KMS-11 (cell line): ENCODE measurements around the gene CLDN5.

Experiments used
- H2AFZ ChIP-seq: fragments of 200-600 bp; sonication (generic); 2 replicates; pipeline ENCODE4 v1.6.1; 2016; ENCODE audit warnings: antibody characterized with exemption, mixed run types, low read depth
- H3K27ac ChIP-seq: fragments of 200-600 bp; sonication (generic); 2 replicates; pipeline ENCODE4 v1.6.1; 2016; ENCODE audit warnings: mild to moderate bottlenecking, mixed run types
- H3K27me3 ChIP-seq: fragments of 200-600 bp; sonication (generic); 2 replicates; pipeline ENCODE4 v1.6.1; 2017; ENCODE audit warnings: mild to moderate bottlenecking, low read depth, mixed run types, moderate library complexity; ENCODE audit not compliant: insufficient read depth
- H3K36me3 ChIP-seq: fragments of 200-600 bp; sonication (generic); 2 replicates; pipeline ENCODE4 v1.6.1; 2017; ENCODE audit warnings: mild to moderate bottlenecking, mixed run types; ENCODE audit not compliant: insufficient read depth
- H3K4me1 ChIP-seq: fragments of 200-600 bp; sonication (generic); 2 replicates; pipeline ENCODE4 v1.6.1; 2016; ENCODE audit warnings: mild to moderate bottlenecking, low read depth, mixed run types; ENCODE audit not compliant: poor library complexity, severe bottlenecking
- H3K4me2 ChIP-seq: fragments of 200-600 bp; sonication (generic); 2 replicates; pipeline ENCODE4 v1.7.0; 2016; ENCODE audit warnings: mild to moderate bottlenecking, mixed run types
- H3K4me3 ChIP-seq: fragments of 200-600 bp; sonication (generic); IDR thresholded peaks from 2 replicates; pipeline ENCODE4 v1.6.1; 2017; ENCODE audit warnings: low read depth, low read length, mixed read lengths; ENCODE audit not compliant: insufficient read depth
- H3K79me2 ChIP-seq: fragments of 200-600 bp; sonication (generic); 2 replicates; pipeline ENCODE4 v1.6.1; 2016; ENCODE audit warnings: low read depth, mixed run types; ENCODE audit not compliant: insufficient read depth
- H3K9ac ChIP-seq: fragments of 200-600 bp; sonication (generic); 2 replicates; pipeline ENCODE4 v1.6.1; 2016; ENCODE audit warnings: mild to moderate bottlenecking, mixed run types
- H4K20me1 ChIP-seq: fragments of 200-600 bp; sonication (generic); 2 replicates; pipeline ENCODE4 v1.6.1; 2016; ENCODE audit warnings: mild to moderate bottlenecking, mixed run types; ENCODE audit not compliant: insufficient read depth
- CTCF ChIP-seq: fragments of 200-600 bp; sonication (generic); conservative IDR thresholded peaks from 2 replicates; pipeline ENCODE4 v1.6.1; 2017; ENCODE audit warnings: low read depth, mild to moderate bottlenecking, antibody characterized with exemption, low read length, moderate library complexity, mixed read lengths

The CLDN5 gene

GRCh38 chr22:19480173-19480568, 44.0 kb downstream of the CLDN5 start:
- no peak for TF ChIP-seq CTCF
- peak overlapping the region; percentile 77 for H3K4me2 ChIP-seq
- no peak overlapping the region for H3K4me3 ChIP-seq
- H3K27me3 ChIP-seq: no peaks in the 10 kb centered on the region
- H3K36me3 ChIP-seq: 0 out of 2 replicates have a peak, but pooled peaks cover 3% of the 10 kb centered on the region
- H4K20me1 ChIP-seq: no peaks in the 10 kb centered on the region; the same call in 1 of the 2 replicates
- peak overlapping the region; percentile 92 for H2AFZ ChIP-seq
- peak overlapping the region; percentile 97; the same call in 1 of the 2 replicates for H3K9ac ChIP-seq
- H3K4me1 ChIP-seq: peaks cover 19% of the 10 kb centered on the region
- H3K79me2 ChIP-seq: peaks cover 57% of the 10 kb centered on the region
- H3K27ac ChIP-seq: peak overlapping the region; percentile 98; the same call in 1 of the 2 replicates

GRCh38 chr22:19479355-19480172, 44.6 kb downstream of the CLDN5 start, which contains the start of gene CDC45:
CDC45 (plus strand) TSS chr22:19479920; CDS start chr22:19479969, 49 bp downstream.
- H3K79me2 ChIP-seq: peaks cover 58% of the 10 kb centered on the region

DNA sequence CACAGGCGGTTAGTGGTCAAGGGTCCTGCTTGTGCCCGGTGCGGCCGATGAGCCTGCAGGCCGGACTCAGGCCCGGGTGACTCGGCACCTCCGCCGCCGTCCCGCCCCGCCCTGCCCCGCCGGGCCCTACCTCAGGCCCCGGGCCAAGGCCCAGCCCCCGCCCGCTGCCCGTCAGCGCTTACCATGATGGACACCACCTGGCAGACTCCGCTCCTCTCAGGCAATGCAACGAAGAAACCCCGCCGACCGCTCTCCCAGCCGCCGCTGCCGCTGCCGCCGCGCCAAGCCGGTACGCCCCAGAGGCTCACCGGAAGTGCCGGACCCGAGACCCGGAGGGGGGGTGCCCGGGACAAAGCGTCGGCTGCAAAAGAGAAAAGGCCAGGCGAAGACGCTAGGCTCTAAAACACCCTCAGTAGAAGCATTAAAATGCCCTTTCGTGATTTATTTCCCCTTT, 45.3 kb downstream of the CLDN5 start, which contains the start of gene UFD1:
Gene UFD1 (minus strand): TSS at position 293 of the 454 bp plus-strand sequence. CDS start 108 bp downstream, at position 185.
- Histone ChIP-seq H3K4me1 (peaks cover 19% of the 10 kb centered on the region), H3K4me2 (peak within 1 kb of the TSS; percentile 77), H3K36me3 (0 out of 2 replicates have a peak, but pooled peaks cover 3% of the 10 kb centered on the region), H3K27ac (peak within 1 kb of the TSS; percentile 98), H3K27me3 (no peaks in the 10 kb centered on the region), H3K9ac (peak within 1 kb of the TSS; percentile 97), H4K20me1 (no peaks in the 10 kb centered on the region; the same call in 1 of the 2 replicates), H3K4me3 (no peak within 1 kb of the TSS), H2AFZ (peak within 1 kb of the TSS; percentile 92), H3K79me2 (peaks cover 58% of the 10 kb centered on the region)
- TF ChIP-seq CTCF: no peak

More at GRCh38 chr22:19479355-19480172, 44.6 kb downstream of the CLDN5 start, which contains the start of gene CDC45:
- Histone ChIP-seq H3K36me3 (0 out of 2 replicates have a peak, but pooled peaks cover 3% of the 10 kb centered on the region), H3K9ac (peak within 1 kb of the TSS; percentile 97), H2AFZ (peak within 1 kb of the TSS; percentile 92), H4K20me1 (no peaks in the 10 kb centered on the region; the same call in 1 of the 2 replicates), H3K4me1 (peaks cover 19% of the 10 kb centered on the region), H3K27me3 (no peaks in the 10 kb centered on the region), H3K27ac (peak within 1 kb of the TSS; percentile 98), H3K4me3 (no peak within 1 kb of the TSS), H3K4me2 (peak within 1 kb of the TSS; percentile 77)
- TF ChIP-seq CTCF: no peak

- Histone ChIP-seq H3K27me3 (no peaks in the 10 kb centered on the region), H3K4me2 (peak overlapping the region; percentile 77), H3K27ac (peak overlapping the region; percentile 98), H4K20me1 (no peaks in the 10 kb centered on the region; the same call in 1 of the 2 replicates), H2AFZ (peak overlapping the region; percentile 92; the same call in 1 of the 2 replicates), H3K4me3 (no peak overlapping the region), H3K79me2 (peaks cover 58% of the 10 kb centered on the region), H3K9ac (peak overlapping the region; percentile 97), H3K4me1 (peaks cover 26% of the 10 kb centered on the region), H3K36me3 (no peaks in the 10 kb centered on the region)
- no peak for TF ChIP-seq CTCF
Observed at GRCh38 chr22:19478045-19478900, 45.9 kb downstream of the CLDN5 start.
